K562 (cell line): ENCODE results near the gene CS. TPM values are rescaled to one million over a fixed set of nuclear protein-coding genes. Genes with fewer than 3 reads are reported as not detected.

ENCODE experiments used
- CGGBP1 ChIP-seq: fragments of 250-450 bp; sonication (Bioruptor Pico); IDR thresholded peaks from 2 replicates; pipeline ENCODE4 v1.9.0; 2021; ENCODE audit warnings: mild to moderate bottlenecking
- ETV6 ChIP-seq, 3 experiments: fragments of 150-350 bp in 1 of 3; sonication (generic) in 1 of 3; formaldehyde crosslinking in 1 of 3; IDR thresholded peaks; 2 replicates each; pipeline versions ENCODE4 v1.6.1 to v1.8.0; 2014 to 2022; ENCODE audit warnings: borderline replicate concordance in 2 of 3, low read depth in 2 of 3, antibody characterized with exemption in 1 of 3, low read length in 1 of 3, mild to moderate bottlenecking in 1 of 3, missing genetic modification reagents in 1 of 3
- FUS ChIP-seq: fragments of 200-400 bp; formaldehyde crosslinking; optimal IDR thresholded peaks from 2 replicates; pipeline ENCODE3; 2017; ENCODE audit warnings: low read depth, low read length
- LEF1 ChIP-seq: fragments of 450-650 bp; IDR thresholded peaks from 2 replicates; pipeline ENCODE4 v1.6.1; 2016; ENCODE audit warnings: mild to moderate bottlenecking
- MEF2D ChIP-seq: conservative IDR thresholded peaks from 2 replicates; pipeline ENCODE4 v1.6.1; 2016; ENCODE audit warnings: low read depth, missing genetic modification characterization, missing compliant biosample characterization
- NFATC3 ChIP-seq: fragments of 450-650 bp; IDR thresholded peaks from 2 replicates; pipeline ENCODE4 v1.6.1; 2017; ENCODE audit warnings: mild to moderate bottlenecking
- PHF8 ChIP-seq: fragments of 200-600 bp; sonication (generic); IDR thresholded peaks from 2 replicates; pipeline ENCODE4 v1.6.1; 2012; ENCODE audit warnings: mixed run types, mild to moderate bottlenecking, inconsistent platforms, low read length, moderate library complexity, borderline replicate concordance
- POLR2A ChIP-seq: fragments of 450-650 bp; conservative IDR thresholded peaks from 2 replicates; pipeline ENCODE4 v1.6.1; 2016
- PTTG1 ChIP-seq: fragments of 450-650 bp; IDR thresholded peaks from 2 replicates; pipeline ENCODE4 v1.6.1; 2016; ENCODE audit warnings: low read depth, mild to moderate bottlenecking, missing genetic modification characterization, missing compliant biosample characterization
- RBM39 ChIP-seq: fragments of 200-400 bp; formaldehyde crosslinking; optimal IDR thresholded peaks from 2 replicates; pipeline ENCODE3; 2018; ENCODE audit warnings: low read depth, low read length
- ZFP1 ChIP-seq: fragments of 450-650 bp; formaldehyde crosslinking; IDR thresholded peaks from 2 replicates; pipeline ENCODE4 v1.4.0; 2020; ENCODE audit warnings: mild to moderate bottlenecking, mixed read lengths
- ZNF398 ChIP-seq: fragments of 250-450 bp; sonication (Bioruptor Pico); IDR thresholded peaks from 2 replicates; pipeline ENCODE4 v1.8.0; 2021; ENCODE audit warnings: moderate library complexity, mild to moderate bottlenecking, inconsistent platforms
- ZNF518B ChIP-seq: fragments of 250-450 bp; sonication (Bioruptor Pico); IDR thresholded peaks from 2 replicates; pipeline ENCODE4 v1.5.0; 2021; ENCODE audit warnings: mild to moderate bottlenecking, moderate library complexity
- ZNF780A ChIP-seq: fragments of 250-450 bp; sonication (Bioruptor Pico); IDR thresholded peaks from 2 replicates; pipeline ENCODE4 v1.5.0; 2021; ENCODE audit warnings: mild to moderate bottlenecking
- polyA plus RNA-seq, 8 experiments: library from polyadenylated mRNA; depleted of rRNA in 4 of 8; stranded (reverse) in 5 of 8; unstranded in 3 of 8; fragments of >200 nt; fragmentation: Nextera tagmentation in 2 of 8; fragmentation: Illumina TruSeq in 1 of 8; extraction: Ambion mirVana in 2 of 8; extraction: Trizol in 1 of 8; gene quantifications; 2 replicates each; pipeline versions ENCODE4 v1.2.1 to v1.2.3, GENCODE V29; 2011 to 2014; ENCODE audit warnings: inconsistent platforms in 1 of 8, missing spikeins in 1 of 8
- total RNA-seq, 7 experiments: library from RNA; depleted of rRNA in 6 of 7; stranded (reverse); fragments of >200 nt in 6 of 7; fragmentation: Illumina TruSeq in 2 of 7; extraction: Trizol in 2 of 7; gene quantifications; 2 replicates each; pipeline versions ENCODE4 v1.2.1 to v1.2.3, GENCODE V29; 2011 to 2021; ENCODE audit warnings: low replicate concordance in 1 of 7

The CS gene
- total and polyA plus RNA-seq, 9 of the 15 experiments (the other 6 are each of a cell fraction or from before 2014, with no cell fraction given) = 99.9 to 390 (median 149) TPM

GRCh38 chr12:56333197-56333678 lies 33.1 kb upstream of the CS start (continued):
- TF ChIP-seq CGGBP1 (CRISPR knock-in tag) (0 out of 2 replicates have a peak, but pooled peaks have one; percentile 18), MEF2D (tag) (no peak), ZNF398 (no peak), ZFP1 (CRISPR knock-in tag) (no peak), ZNF518B (CRISPR knock-in tag) (no peak), RBM39 (no peak), PHF8 (peak; percentile 16; the same call in 1 of the 2 replicates), NFATC3 (0 out of 2 replicates have a peak, but pooled peaks have one; percentile 15), ZNF780A (CRISPR knock-in tag) (no peak), FUS (no peak), POLR2A (no peak; the same call in 1 of the 2 replicates), ETV6 (IDR thresholded peaks at IDR 0.05; ENCODE audit: borderline replicate concordance in 1 of 2, low read depth in 2 of 2, low read length in 1 of 2) (no peak), ETV6 (CRISPR knock-in tag; IDR thresholded peaks at IDR 0.05; ENCODE audit: borderline replicate concordance) (no peak), LEF1 (0 out of 2 replicates have a peak, but pooled peaks have one; percentile 38), PTTG1 (tag) (no peak)
